Measurements from ENCODE around the gene CITED1.

DNA sequence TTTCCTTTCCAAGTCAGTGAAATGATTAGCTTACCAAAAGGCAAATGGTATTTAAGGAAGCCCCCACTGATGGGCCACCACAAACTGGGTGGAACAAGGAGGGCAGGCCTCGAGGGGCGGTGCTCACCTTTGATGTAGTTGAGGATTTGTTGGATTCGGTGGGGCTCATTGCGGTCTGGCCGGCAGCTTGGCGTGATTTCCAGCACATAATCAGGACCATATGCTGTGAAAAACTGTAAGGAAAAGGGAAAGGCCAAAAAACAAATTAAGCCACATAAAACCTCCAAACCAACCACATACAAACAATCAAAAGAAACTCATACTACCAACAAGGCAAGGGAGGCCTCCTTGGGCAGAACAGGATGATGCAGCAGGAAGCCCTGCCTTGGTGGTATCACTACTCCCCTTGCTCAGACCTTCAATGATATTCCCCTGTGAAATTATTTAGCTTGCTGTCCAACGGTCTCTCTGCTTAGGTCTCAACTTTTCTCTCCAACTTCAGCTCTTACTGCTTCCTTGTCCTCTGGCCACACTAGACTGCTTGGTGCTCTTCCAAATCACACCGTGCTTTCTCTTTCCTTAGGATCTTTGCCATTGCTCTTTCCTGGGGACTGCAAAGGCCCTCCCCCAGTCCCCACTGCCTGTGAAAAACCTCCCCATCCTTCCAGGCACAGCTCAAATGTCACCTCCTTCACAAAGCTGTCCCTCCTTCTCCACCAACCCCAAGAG is 46.1 kb upstream of the CITED1 start:
- no peak for TF ChIP-seq CTCF (IDR thresholded peaks at IDR 0.05)
- TF ChIP-seq EZH2 (IDR thresholded peaks at IDR 0.05; ENCODE audit: borderline replicate concordance, insufficient read depth, low read depth, low read length, poor library complexity, severe bottlenecking): no peak
